GM12873 (cell line): Measurements from ENCODE around the gene DBNDD2.

ENCODE experiments used
- TF ChIP-seq, protein P1 (sequence below): IDR thresholded peaks from 2 replicates; pipeline ENCODE4 v1.5.1; 2012; ENCODE audit warnings: low read depth, mild to moderate bottlenecking, moderate library complexity, low read length, control low read depth; ENCODE audit not compliant: insufficient read depth; ENCODE audit errors: missing control alignments

The DBNDD2 gene

DNA sequence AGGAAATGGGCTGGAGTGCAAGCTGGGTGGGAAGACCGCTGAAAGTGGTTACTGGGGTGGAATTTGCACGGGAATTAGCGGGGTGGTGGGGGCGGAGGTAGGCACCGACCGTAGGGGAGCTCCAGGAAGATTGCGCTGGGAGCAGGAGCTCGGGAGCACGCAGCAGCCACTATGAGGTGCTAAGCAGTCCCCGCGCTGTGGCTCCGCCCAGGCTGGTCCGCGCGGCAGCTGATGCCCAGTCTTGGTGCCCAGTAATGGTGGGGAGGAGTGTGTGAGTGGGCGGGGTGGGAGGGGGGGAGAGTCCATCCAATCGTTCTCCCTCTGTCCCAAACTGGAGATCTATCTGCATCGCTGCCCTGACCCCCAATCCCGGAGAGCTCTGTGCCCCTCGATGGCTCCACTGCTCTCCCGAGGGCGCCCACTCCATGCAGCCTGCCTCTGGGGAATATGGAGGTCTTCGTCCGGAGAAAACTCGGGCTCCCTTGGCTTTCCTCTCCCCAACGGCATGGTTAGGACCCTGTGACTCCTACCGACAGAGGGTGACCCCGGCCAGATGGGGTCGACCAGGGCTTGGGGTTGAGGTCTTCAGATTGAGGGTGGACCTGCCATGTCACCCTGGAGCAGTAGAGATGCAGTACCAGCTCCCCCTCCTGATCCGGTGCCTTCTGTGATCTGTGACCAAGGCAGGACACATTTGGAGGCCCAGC, 35.3 kb upstream of the DBNDD2 start:
- TF ChIP-seq, protein P1, sequence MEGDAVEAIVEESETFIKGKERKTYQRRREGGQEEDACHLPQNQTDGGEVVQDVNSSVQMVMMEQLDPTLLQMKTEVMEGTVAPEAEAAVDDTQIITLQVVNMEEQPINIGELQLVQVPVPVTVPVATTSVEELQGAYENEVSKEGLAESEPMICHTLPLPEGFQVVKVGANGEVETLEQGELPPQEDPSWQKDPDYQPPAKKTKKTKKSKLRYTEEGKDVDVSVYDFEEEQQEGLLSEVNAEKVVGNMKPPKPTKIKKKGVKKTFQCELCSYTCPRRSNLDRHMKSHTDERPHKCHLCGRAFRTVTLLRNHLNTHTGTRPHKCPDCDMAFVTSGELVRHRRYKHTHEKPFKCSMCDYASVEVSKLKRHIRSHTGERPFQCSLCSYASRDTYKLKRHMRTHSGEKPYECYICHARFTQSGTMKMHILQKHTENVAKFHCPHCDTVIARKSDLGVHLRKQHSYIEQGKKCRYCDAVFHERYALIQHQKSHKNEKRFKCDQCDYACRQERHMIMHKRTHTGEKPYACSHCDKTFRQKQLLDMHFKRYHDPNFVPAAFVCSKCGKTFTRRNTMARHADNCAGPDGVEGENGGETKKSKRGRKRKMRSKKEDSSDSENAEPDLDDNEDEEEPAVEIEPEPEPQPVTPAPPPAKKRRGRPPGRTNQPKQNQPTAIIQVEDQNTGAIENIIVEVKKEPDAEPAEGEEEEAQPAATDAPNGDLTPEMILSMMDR: no peak

DNA sequence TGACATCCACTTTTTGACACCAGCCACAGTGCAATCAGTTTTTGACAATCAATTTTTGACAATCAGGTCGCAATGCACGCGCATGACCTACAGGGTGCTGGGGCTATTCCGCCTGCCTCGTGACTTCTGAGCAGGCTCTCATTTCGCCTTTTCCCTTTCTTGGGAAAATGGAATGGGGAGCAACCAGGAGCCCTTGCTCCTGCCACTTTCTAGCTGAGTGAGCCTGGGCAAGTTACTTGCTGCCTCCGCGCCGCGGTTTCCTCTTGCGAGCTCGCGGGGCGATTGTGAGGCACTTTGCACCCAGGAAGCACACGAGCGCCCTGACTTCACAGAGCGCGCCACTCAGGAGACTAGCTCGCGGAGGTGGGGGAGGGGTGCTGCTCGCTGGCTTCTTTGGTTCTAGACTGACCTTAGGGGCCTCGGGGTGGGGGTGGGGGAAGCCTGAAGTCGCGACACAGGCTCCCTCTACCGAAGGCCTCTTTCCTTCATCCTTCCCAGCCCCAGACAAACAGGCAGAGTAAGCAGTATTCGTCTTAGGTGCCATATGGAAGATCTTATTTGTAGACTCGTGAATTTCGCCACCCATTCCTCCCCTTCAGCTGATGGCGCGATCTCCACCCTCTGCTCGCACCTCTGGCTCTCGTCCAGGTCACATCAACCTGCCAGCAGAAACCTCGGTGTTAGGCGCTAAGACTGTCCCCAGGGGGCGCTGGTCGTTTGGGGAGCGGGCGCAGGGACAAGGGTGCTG, 34.6 kb upstream of the DBNDD2 start:
- TF ChIP-seq, protein P1: peak; percentile 93

DNA sequence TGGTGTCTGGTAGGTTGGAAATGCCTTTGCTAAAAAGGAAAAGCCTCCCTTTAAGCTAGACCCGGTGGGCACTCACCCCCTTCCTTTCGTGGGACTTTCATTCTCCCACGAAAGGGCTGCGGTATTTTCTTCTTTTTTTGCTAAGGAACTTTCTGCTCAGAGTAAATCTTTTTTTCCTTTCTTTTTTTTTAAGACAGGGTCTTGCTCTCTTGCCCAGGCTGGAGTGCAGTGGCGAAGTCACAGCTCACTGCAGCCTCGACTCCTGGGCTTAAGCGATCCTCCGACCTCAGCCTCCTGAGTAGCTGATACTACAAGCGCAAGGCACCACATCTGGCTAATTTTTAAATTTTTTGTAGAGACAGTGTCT, 34.0 kb upstream of the DBNDD2 start:
- TF ChIP-seq, protein P1: no peak

DNA sequence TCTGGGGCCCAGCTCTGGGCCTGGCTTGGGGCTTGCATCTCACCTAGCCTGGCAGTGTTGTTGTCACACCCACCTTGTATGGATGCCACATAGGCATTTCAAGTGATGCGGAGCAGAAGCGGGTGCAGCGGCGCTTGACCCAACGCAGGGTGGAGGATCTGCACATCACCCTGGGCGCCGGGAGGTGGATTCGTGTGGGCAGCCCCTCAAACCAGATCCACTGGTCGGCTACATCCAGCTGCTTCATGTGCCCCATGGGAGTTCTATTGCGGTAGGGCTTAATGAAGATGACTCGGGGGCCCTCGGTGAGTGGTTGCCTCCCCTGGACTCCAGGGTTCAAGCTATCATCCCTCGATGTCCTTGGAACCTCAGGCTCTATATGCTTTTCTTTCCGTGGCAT, 33.1 kb upstream of the DBNDD2 start:
- TF ChIP-seq, protein P1: no peak

DNA sequence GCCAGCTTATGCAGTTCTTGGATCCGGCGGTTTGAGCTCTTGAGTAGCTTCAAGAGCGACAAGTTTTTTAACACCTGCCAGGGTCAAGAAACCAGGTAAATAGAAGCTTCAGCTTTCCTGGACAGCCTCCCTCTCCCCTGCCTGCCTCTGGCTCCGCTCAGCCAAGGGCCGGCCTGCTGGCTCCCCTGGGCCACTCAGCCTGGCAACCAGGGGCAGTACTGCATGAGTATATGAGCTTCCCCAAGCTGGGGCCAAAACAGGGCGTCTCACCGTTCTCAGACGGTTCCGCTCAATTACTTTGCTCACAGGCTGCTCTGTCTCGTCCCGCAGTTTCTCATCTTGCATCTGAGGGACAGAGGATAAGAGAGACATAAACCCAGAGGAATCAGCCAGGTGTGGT, 30.8 kb upstream of the DBNDD2 start:
- TF ChIP-seq, protein P1: no peak

DNA sequence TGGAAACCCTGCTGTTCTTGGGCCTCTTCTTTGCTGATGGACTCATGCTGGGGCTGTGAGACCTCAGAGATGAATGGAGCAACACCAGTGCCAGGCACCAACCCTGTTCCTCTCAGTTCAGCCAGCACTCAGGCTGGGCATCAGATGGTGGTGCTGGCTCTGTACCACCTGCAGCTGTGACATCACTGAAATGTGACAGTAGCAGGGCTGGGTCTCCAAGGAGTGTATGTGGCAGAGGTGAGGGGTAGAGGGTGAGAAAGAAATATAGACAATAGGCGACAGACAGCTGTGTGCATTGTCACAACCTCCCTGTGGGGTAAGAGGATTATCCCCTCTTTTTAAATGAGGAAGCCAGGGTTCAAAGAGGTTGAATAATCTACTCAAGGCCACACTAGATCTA, 29.9 kb upstream of the DBNDD2 start, which contains the start of gene TP53TG5:
Gene TP53TG5 (minus strand): TSS at position 135 of the 400 bp plus-strand sequence. CDS start 89 bp downstream, at position 46.
- TF ChIP-seq, protein P1: no peak

DNA sequence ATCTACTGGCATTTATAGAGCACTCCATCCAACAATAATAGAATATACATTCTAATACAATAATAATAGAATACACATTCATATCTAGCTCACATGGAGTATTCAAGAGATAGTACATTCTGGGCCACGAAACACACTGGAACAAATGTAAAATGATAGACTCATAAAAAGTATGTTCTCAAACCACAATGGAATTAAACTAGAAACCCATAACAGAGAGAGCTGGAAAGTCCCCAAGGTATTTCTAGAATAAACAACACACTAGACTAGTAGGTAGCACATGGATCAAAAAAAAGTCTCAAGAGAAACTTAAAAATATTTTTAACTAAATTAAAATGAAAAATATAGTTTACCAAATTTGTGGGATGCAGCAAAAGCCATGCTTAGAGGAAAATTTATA, 20.8 kb upstream of the DBNDD2 start:
- TF ChIP-seq, protein P1: no peak
